ENCODE data around the gene GLI2.

GLI2 gene

DNA sequence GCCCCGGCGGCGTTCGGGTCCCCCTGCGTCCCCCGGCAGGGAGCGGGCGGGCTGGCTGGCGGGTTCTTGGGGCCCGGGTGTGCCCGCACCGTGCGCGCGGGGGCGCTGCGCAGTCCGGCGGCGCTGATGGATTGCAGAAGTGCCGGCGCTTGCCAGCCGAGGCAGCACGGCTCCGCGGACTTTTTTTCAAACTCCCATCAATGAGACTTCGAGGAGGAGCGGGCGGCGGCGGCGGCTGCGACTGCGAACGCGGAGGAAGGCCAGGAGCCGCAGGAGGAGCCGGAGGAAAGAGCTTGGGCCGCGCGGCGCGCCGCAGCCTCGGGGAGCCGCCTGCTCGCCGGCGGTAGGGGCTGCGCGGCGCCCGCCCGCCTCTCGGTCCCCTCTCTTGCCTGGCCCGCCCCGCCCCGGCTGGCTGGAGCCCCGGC lies at the start of gene GLI2:
Gene GLI2 (plus strand): TSS at position 123 of the 425 bp plus-strand sequence. CDS start 61,453 bp downstream, outside the sequence.
- no peak for FAIRE-seq

DNA sequence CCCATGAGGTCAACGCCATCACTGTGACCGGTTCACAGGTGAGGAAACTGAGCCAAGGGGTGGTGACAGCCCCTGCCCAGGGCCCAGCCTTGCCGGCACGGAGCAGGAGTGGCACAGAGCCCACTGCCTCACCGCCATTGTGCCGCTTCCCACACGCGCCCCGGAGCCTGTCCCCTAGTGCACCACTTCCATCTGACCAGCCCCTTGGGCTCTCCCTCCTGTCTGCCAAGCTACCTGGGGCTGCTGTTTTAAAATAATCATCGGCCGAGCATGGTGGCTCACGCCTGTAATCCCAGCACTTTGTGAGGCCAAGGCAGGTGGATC lies 49.7 kb upstream of the GLI2 start:
- no peak for FAIRE-seq

DNA sequence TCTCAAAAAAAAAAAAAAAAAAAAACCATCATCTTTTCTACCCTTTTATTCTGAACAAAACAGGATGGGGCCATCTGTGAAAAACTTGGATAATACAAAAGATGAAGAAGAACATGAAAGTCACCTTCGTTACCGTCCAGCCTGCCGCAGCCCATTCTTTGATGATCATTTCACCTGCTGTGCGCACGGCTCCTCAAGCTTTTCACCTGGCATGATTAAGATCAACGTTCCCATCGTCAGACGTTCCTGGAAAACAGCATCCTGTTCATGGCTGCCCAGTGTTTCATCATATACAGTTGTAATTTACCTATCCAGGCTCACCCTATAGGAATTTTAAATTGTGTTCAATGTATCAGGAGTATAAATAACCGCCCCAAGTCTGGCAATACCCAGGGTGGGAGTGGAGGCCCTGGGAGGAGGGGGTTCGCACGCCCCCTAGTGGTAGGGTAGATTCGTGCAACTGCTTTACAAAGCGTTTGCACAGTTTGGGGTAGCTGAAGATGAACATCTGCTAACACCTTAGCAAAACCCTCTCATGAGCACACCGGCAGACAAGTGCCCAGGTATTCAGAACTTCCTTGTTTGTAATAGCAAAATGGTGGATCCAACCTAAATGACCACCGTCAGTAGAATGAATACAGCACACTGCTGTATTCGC lies 49.0 kb upstream of the GLI2 start:
- FAIRE-seq = no peak

DNA sequence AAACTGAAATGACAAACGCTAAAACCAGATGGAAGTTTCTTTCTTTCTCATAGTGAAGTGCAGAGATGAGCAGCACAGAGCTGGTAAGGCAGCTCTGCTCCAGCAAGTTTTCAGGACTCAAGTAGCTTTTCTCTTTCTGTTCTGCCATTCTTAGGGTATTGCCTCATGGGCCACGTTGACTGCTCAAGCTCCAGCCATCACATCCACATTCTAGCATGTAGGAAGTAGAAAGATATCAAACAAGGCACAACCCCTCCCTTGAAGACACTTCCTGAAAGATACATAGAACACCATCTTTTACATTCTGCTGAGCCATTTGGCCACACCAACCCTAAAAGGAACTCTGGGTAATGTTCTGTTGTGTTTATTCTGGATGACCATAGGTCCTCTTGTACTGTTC lies 48.5 kb upstream of the GLI2 start:
- FAIRE-seq = no peak

DNA sequence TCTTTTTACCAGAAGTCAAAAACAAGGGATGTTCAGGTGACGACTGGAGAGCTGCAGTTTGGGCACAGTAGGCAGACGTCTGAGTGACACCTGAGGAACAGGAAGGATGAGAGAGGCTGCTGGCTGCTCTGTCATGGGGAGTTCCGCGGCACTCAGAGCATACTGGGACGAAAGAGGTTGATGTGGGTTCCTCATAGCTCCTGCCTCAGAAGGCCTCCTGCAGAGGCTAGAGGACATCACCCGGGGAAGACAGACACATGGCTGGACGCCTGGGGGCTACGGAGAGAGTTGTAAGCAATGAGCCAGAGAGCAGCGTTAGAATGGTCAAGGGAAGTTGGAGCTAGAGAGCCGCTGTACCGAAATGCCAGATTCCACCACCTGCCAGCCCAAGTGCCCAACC lies 45.1 kb upstream of the GLI2 start:
- no peak for FAIRE-seq

DNA sequence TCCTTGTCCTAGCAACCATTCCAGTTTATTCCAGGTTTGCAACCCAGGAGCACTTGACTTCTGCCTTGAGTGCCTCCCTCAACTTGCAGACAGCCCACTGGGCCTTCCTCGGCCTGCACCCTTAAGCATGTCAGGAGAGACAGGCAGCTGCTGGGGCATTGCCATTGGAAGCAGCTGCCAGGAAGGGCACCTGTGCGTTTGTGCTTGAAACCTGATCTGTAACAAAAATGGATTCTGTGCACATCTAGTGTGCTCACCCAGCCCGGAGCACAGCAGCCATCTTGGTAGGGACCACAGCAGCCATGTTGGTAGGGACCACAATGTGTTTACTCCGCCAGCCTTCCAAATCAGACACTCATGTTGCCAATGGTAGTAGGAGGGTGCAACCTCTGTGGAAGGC lies 44.3 kb upstream of the GLI2 start:
- no peak for FAIRE-seq

DNA sequence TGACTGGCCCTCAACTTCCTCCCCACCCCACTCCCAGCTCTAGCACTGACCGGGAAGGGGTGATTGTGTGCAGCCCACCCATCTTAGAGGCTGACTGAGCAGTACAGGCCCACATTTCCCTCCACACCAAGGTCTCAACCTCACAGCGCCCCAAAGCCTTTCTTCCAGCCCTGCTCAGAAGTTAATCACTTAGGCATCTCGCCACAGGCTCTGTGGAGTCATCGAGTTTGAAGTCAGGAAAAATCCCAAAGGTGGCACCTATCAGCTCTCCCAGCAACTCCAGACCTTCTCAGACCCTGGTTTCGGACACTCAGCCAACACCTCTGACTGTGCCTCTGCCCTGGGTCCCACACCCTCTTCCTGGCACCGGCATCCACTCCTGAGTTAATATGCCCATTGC lies 43.0 kb upstream of the GLI2 start:
- no peak for FAIRE-seq

DNA sequence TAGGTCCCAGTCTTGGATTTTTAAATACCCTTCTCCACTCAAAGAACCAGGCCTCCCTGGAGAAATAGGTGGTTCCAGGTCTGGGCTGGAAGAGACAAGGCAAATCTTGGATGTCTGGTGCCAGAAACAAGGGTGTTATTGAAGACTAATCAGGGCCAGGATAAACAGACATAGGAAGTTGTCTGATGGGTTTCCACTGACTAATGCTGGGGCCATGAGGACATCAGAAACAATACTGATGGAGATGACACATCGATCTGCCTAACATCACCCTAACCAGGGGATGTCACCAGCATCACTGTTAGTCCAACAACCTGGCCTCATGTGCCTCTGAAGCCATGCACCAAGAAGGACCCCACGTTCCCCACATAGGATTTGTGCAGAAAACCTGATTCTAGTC lies 42.5 kb upstream of the GLI2 start:
- no peak for FAIRE-seq

DNA sequence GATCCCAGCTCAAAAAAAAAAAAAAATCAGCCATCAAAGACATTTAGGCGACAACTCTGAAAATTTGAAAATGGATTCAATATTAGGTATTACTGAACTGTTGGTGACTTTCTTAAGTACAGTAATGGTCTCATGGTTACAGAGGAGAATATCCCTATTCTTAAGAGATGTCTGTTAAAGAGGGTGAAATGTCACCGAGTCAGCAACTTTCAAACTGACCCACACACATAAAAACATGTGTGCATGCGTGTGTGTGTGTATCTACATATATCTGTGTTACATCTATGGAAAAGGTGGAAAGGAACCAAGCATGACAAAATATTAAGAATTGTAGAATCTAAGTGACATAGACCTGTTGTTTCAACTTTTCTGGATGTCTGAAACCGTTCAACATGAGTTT lies 41.6 kb upstream of the GLI2 start:
- FAIRE-seq = no peak

DNA sequence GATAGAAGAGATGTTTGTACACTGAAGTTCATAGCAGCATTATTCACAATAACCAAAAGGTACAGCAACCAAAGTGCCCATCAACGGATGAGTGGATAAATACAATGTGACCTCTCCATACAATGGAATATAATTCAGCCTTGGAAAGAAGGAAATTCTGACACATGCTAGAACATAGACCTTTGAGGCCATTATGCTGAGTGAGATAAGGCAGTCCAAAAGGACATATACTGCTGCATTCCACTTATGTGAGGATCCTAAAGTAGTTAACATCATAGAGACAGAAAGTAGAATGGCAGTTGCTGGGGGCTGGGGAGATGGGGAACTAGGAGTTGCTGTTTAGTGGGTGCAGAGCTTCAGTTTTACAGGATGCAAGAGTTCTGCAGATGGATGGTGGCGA lies 38.2 kb upstream of the GLI2 start:
- FAIRE-seq = no peak

DNA sequence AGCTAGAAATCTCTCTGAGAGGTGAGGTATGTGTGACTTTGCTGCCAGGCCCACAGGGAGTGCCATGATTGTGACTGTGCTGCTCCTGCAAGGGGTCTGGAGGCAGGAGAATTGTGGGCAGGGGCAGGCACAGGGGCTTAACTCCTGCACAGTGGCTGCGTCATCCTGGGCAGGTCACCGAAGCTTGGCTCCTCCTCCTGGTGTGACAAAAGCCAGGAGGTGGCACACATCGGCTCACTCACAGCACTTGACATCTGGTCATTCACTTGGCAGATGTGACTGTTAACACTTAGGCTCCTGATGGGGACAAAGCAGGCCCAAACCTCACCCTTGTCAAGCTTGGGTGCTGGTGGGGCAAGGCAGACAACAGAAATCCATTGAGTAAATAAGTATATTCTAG lies 36.4 kb upstream of the GLI2 start:
- no peak for FAIRE-seq

DNA sequence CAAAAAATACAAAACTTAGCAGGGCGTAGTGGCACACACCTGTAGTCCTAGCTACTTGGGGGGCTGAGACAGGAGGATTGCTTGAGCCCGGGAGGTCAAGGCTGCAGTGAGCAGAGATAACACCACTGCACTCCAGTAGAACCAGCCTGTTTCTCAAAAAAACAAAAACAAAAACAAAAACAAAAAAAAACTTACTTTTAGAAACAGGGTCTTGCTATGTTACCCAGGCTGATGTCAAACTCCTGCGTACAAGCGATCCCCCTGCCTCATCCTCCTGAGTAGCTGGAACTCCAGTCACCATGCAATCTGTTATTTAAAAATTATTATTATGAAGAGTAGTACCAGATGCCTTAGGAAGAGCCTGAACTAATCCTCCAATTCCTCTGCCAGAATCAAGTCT lies 35.0 kb upstream of the GLI2 start:
- FAIRE-seq = no peak

DNA sequence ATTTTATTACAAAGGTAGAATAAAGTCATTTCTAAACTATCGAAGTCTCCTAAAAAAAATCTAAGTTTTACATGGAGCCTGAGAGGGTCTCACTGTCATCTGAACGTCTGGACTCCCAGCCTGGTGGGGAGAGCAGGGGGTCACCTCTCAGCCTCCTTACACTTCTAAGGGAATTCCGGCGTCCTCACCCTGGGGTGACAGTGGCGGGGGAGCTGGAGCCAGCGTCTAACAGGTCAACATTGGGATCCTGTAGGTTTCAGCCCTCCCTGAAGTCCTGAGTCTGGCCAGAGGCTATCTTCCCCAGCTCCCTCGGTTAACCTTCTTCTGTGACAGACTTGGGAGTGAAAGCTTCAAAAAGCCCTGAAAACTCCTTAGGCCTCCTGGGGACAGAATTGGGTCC lies 34.6 kb upstream of the GLI2 start:
- no peak for FAIRE-seq

DNA sequence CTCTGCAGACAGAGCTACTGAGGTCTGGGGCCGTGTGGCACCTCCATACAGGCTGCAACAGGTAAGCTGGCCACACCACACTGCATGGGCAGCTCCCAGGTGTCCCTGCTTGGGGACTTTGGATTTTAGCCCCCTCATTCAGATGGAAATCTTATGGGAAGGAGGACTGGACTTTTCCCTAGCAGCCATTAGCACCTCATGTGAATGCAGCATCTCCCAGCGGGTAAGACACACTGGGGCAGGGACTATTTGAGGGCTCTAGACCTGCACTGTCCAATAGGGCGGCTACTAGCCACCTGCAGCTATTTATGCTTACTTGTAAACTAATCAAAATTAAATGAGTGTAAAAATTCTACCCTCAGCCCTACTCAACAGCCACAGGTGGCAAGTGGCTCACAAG lies 34.2 kb upstream of the GLI2 start:
- no peak for FAIRE-seq

DNA sequence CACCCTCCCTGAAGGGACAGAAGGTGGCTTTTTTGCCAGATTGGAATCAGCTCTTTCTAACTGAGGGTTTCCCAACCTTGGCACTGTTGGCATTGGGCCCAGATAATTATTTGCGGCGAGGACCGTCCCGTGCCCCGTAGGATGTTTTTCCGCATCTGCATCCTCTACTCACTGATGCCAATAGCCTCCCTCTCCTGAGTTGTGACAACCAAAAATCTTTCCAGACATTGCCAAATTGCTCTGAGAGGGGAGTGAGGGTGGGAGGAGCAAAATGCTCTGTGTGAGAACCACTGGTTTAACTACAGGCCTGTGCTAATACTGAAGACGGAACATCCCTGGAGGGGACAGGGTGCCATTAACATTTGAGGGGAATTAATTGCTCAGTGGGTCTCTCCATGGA lies 33.6 kb upstream of the GLI2 start:
- FAIRE-seq = no peak

DNA sequence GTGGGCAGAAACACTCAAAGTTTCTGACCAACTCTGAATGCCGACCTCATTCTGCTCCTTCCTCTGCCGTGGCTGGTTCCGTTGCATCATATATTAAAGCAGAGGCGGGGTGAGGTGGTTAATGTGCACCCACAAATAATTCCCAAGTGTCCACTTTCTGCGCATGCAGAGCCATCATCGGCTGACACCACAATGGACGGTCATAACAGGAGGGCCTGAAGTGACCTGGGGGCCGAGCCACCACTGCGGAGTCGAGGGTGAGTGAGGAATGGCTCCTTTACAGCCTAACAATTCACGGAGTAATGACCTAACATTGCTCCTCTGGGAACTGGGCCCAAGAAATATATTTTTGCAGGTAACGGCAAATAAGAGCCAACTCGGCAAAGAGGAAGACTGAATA lies 32.9 kb upstream of the GLI2 start:
- no peak for FAIRE-seq

DNA sequence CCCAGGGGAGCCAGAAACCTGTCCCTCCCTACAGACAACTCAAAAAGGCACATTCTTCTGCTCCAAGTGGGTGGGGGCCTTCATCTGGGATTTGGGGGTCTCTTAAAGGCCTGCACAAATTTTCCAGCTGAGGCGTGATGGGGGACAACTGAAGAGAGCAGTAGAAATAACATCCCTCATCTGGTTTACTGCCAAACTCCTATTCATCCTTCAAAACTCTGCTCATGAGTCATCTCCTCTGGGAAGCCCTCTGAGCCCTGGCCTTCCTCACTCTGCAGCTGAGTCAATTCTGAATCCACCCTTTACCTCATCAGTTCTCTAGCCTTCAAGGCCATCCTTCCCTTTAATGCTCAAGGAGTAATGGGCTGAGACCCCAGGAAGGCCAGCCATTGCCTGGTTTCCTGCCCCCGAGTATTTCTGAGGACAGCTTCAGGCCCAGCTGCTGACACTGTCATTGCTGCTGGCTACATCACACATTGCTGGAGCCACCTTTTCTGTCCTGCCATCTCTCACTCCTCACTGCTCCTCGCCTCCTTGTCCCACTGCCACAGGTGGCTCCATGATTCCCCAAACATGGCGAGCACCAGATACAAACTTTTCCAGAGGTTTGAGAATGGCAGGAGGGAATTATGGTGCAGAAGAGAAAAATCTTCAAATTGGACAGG lies 32.2 kb upstream of the GLI2 start:
- FAIRE-seq = no peak

DNA sequence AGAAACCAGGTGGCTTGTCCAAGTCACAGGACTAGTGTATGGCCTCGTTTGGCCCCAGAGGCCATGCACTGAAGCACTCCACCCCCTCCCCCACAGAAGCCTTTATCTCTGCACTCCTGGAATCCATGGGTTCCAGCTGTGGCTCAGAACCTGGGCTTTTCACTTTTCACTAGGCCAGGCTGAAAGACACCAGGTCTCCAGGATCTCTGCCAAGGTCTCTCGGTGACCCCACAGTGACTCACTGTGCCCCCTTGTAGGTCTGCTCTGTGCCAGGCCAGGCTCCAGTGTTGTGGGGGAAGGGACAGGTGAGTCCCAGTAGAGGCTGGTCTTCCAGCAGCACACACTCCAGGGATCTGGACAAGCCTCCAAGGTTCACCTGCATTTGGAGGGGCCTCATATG lies 31.0 kb upstream of the GLI2 start:
- FAIRE-seq = no peak

DNA sequence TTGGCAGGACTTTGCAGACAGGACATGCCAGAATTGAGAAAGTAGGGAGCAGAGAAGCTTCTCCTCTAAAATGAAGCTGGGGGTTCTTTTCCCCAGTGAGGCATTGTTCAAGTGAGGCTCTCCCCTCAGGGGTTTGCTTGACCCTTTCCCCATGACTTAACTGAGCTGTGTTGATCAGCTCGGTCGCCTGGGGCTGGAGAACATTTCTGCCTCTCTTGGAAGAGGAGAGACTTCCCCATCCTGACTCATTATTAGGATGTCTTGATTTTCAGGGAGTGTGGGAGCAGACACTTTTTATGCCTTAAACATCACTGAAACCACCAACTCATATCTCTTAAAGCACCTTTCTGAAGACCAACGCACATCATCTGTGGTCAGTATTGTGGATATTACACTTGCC lies 27.9 kb upstream of the GLI2 start:
- no peak for FAIRE-seq

DNA sequence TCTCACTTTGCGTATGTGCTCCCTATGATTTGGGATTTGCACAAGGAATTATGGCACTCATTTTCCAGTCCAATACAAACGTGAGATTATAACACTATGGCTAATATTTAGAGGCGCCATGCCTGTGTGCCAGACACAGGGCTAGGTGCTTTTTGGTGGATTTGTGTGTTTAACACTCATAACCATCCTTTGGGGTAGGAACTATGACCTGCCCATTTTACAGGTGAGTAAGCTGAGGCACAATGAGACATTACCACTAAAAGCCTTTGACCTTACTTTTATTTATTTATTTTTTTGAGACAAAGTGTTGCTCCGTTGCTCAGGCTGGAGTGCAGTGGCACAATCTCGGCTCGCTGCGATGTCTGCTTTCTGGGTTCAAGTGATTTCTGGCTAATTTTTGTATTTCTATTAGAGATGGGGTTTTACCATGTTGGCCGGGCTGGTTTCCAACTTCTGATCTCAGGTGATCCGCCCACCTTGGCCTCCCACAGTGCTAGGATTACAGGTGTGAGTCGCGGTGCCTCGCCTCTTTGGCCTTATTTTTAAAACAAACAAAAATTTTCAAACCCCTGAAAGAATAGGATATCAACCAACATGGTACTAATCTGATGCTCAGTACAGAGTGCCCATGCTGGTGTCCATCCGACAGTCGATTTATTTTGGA lies 26.6 kb upstream of the GLI2 start:
- no peak for FAIRE-seq

DNA sequence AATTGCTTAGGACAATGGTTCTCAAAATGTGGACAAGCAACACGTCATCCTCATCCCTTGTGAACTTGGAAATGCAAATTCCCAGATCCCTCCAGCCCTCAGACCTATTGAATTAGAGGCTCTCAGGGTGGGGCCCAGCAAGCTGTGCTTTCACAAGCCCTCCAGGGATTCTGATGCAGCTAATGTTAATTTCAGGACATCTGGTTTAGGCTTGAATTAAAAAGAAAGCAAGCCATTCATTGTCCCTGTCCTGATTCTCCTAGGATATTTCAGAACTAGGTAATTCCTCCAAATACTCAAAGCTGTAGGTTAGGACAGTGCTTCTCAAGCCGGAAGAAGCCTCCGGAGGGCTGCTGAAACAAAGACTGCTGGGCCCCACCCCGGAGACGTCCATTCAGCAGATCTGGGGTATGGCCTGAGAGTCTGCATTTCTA lies 26.0 kb upstream of the GLI2 start:
- no peak for FAIRE-seq

DNA sequence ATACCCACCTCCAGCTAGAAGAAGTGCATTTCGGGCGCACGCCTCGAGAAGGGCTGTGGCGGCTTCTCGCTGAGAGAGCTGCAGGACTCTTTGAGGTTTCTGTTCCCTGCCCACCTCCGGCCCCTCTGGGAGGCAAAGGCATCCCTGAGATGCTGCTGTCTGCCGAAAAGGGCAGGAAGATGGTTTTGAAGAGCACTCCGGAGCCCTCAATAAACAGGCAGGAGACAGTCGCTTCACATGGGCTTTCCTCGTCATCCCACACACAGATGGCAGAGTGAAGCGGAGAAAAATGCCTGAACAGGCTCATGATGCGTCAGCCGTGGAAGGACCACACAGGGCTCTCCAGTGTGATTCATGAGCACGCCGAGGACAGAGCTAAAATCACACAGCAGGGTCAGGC lies 25.4 kb upstream of the GLI2 start:
- FAIRE-seq = no peak

DNA sequence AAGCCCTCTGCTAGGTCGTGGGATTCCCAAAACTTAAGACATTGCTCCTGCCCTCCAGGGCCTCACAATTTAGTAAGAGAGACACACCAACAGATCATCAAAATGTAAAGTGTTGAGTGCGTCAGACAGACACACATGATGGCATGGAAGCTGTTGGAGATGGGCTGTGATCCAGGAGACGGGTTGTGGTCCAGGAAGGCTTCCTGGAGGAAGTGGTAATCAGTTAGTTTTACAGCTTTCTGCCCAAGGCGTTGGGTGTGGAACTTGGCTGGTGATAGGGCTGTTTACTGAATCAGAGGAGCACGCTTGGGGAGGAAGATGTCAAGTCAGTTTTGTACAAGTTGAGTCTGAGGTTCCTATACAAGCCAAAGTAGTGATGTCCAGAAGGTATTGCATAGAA lies 24.0 kb upstream of the GLI2 start:
- no peak for FAIRE-seq

DNA sequence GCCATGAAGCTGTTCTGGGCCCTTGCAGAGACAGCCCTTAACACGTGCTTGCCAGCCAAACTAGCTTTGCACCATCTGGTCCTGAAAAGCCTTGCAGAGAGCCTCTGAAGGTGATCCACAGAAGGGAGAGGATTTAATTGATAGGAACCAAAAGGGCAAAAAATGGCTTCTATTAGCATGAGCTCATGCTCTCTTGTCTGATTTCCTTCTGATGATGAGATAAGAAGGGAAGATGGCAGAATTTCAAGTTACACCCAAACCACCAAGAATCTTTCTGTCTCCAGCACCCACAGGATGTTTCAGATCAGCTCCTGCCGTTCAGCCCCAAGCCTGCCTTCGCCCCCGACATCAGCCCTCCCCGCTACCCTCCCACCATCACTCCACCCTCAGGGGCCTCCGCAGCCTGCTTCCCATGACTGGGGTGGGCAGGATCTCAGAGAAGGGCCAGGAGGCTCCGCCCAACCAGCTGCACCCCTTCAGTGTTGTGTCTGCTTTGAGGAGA lies 23.4 kb upstream of the GLI2 start:
- no peak for FAIRE-seq
